Measurements from ENCODE around the gene BIRC7. TPM values are rescaled to one million over a fixed set of nuclear protein-coding genes. Genes with fewer than 3 reads are reported as not detected.

Gene BIRC7
- total RNA-seq, 2 experiments from 2014 or later, result 0.14 TPM; not detected in 1

DNA sequence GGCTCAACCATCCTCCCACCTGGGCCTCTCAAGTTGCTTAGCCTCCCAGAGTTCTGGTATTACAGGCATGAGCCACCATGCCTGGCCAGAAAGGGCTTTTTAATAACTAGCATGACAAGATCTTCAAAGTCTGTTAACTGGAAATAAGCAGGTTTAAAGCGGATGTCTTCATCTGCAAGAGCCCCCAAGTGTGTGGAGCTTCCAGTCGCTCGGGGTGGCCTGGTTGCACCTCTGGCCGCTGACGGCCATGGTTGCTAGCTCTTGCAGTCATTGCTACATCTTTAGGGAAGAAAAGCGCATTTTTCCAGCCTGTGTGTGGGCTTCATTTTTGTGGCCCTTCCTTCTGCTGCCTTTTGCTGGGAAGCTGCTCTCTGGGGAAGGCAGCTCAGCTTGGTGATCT lies 44.7 kb downstream of the BIRC7 start:
- Mint-ChIP-seq H3K9me3 (ENCODE audit: low read depth) (no peaks in the 10 kb centered on the region), H3K4me1 (peaks cover 4% of the 10 kb centered on the region), H3K27me3 (no peaks in the 10 kb centered on the region), H3K27ac (no peak overlapping the region), H3K4me3 (no peak overlapping the region), H3K36me3 (ENCODE audit: low read depth) (peaks cover 10% of the 10 kb centered on the region)
- POLR2A ChIA-PET, result interaction anchor here (0.6 kb wide), 1 partner anchor 82 kb away, joined by 3 read pairs; no protein-coding TSS in a partner anchor
- CTCF ChIA-PET, result no interaction called here
- DNase-seq, result no peak
- no peak for ATAC-seq
- intact Hi-C loops (cut with DNase I, micrococcal nuclease), result no loop called here

DNA sequence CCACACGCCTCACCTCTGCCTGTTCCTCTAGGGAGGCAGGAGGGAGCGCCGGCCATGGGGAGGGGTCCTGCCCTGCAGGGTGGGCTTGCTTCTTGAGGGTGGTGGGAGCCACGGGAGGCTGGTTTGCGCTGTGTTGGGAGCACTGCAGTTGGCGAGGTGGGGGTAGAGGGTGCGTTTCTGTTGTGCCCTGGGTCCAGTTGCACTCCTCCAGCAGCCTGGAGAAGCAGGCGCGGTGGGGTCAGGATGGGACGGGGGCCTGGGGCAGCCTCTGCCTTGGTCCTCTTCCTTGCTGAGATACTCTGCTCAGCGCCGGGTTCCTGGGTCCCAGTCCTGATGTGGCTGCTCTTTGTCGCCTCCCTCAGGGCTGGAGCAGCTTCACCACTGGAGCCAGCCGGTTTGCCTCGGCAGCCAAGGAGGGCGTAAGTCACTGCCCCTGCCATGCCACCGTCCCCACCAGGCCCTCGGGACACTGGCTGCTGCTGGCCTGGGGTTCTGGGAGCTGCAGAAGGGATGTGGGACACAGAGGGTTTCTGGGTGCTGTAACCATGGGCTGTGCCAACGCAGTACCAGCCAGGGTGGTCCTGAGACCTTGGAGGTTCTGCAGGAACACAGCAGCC lies 45.3 kb downstream of the BIRC7 start:
- POLR2A ChIA-PET, result interaction anchor here (0.6 kb wide), 1 partner anchor 83 kb away, joined by 3 read pairs; no protein-coding TSS in a partner anchor
- ATAC-seq (no peak), DNase-seq (peak; percentile 35)
- no peak overlapping the region for H3K4me3 Mint-ChIP-seq
- CTCF ChIA-PET, result interaction anchor here (0.6 to 0.9 kb wide), 2 partner anchors 10 to 11 kb away, joined by 3 read pairs; no protein-coding TSS in a partner anchor
- no peaks in the 10 kb centered on the region for H3K27me3 Mint-ChIP-seq
- H3K4me1 Mint-ChIP-seq, result peaks cover 3% of the 10 kb centered on the region
- H3K9me3 Mint-ChIP-seq (ENCODE audit: low read depth), result no peaks in the 10 kb centered on the region
- H3K27ac Mint-ChIP-seq, result no peak overlapping the region
- intact Hi-C loops (cut with DNase I, micrococcal nuclease), result no loop called here
- H3K36me3 Mint-ChIP-seq (ENCODE audit: low read depth), result peaks cover 16% of the 10 kb centered on the region

DNA sequence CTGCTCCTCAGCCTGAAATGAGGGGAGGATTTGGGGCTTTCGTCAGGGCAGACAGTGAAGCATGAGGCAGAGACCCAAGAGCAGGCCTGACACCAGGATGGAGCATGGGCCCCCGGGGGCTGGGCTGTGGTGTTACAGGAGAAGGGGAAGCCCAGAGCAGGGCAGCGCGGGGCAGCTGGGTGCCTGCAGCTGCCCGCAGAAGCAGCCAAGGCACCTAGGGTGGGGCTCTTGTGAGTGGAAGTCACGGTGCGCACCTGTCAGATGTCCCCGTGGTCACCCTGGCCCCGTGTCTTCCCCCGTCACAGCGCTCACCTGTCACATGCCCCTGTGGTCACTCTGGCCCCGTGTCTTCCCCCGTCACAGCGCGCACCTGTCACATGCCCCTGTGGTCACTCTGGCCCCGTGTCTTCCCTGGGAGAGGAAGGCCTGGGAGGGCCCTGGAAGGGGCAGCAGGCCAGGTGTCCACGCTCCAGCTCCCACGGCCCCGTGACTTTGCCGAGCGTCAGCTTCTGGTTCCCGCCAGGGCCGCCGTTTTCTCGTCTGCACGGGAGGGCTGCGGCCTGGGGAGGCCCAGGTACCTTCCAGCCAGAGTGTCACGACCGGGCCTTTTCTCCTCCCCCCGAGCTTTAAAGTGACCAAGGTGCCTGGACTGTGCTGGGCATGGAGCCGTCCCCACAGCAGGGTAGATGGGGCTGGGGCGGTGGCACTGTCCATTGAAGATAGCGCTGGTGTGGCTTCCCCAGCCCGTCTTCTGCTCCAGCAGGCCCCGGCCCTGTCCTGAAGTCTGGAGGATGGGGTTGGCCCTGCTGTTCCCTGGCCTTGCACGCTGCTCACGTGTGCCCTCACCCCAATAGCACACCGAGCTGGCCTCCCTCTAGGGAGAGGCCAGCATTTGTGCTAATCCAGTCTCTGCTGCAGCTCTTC lies 46.3 kb downstream of the BIRC7 start:
- H3K9me3 Mint-ChIP-seq (ENCODE audit: low read depth), result no peaks in the 10 kb centered on the region
- H3K27me3 Mint-ChIP-seq, result no peaks in the 10 kb centered on the region
- H3K4me3 Mint-ChIP-seq, result no peak overlapping the region
- ATAC-seq (no peak), DNase-seq (no peak)
- H3K4me1 Mint-ChIP-seq, result peaks cover 3% of the 10 kb centered on the region
- peaks cover 16% of the 10 kb centered on the region for H3K36me3 Mint-ChIP-seq (ENCODE audit: low read depth)
- CTCF ChIA-PET, result interaction anchor here (0.6 to 0.9 kb wide), 2 partner anchors 9 to 12 kb away, joined by 3 read pairs; no protein-coding TSS in a partner anchor
- intact Hi-C loops (cut with DNase I, micrococcal nuclease), result no loop called here
- POLR2A ChIA-PET, result no interaction called here
- H3K27ac Mint-ChIP-seq, result no peak overlapping the region

- H3K4me1 Mint-ChIP-seq, result peaks cover 3% of the 10 kb centered on the region
- ATAC-seq (no peak), DNase-seq (no peak)
- no peaks in the 10 kb centered on the region for H3K27me3 Mint-ChIP-seq
- ChIA-PET POLR2A (no interaction called here), CTCF (no interaction called here)
- peaks cover 16% of the 10 kb centered on the region for H3K36me3 Mint-ChIP-seq (ENCODE audit: low read depth)
- no peaks in the 10 kb centered on the region for H3K9me3 Mint-ChIP-seq (ENCODE audit: low read depth)
- intact Hi-C loops (cut with DNase I, micrococcal nuclease), result no loop called here
- no peak overlapping the region for H3K4me3 Mint-ChIP-seq
- H3K27ac Mint-ChIP-seq, result no peak overlapping the region
Measured at GRCh38 chr20:63282946-63283345, 47.2 kb downstream of the BIRC7 start.

DNA sequence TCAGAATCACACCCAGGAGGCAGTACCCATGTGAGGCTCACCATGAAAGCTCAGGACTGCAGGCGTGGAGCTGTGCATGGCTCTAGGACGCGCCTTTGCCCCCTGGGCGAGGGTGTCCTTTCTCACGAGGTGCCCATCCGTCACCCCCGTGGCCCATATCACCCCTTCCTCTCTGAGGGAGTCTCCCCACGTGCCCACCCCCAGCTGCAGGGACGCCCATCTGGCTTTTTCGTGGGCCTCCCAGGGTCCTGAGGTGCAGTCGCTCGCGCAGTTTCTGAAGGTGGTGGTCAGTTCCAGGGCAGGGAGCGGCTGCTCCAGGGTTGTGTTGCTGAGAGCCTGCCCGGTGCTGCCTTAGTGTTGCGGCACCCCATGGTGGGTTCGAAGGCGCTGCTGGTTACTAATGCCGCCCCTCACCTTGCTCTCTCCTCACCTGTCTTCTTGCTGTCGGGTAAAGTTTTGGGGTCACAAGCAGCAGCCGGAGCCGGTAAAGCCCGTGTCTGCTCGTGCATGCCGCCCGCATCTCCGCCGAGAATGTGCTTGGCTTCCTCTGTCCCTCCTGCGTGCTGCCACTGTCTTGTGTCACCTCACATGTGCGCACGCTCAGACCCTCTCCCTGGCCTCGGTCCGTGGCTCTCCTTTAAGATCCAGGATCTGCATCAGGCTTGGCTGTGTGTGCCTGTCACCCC lies 47.8 kb downstream of the BIRC7 start:
- Mint-ChIP-seq H3K27ac (peak overlapping the region; percentile 60), H3K9me3 (ENCODE audit: low read depth) (no peaks in the 10 kb centered on the region), H3K4me3 (peak overlapping the region; percentile 57), H3K4me1 (peaks cover 3% of the 10 kb centered on the region), H3K36me3 (ENCODE audit: low read depth) (peaks cover 16% of the 10 kb centered on the region), H3K27me3 (no peaks in the 10 kb centered on the region)
- intact Hi-C loops (cut with DNase I, micrococcal nuclease), result no loop called here
- no peak for DNase-seq
- POLR2A ChIA-PET, result interaction anchor here (0.8 kb wide), 1 partner anchor 11 kb away, joined by 5 read pairs; the partner anchor contains the start of gene ARFGAP1
- ATAC-seq, result peak; percentile 24
- CTCF ChIA-PET, result no interaction called here

- CTCF ChIA-PET, result interaction anchor here (0.6 kb wide), 1 partner anchor 512 kb away, joined by 3 read pairs; no protein-coding TSS in a partner anchor
- H3K9me3 Mint-ChIP-seq (ENCODE audit: low read depth), result no peaks in the 10 kb centered on the region
Measured at GRCh38 chr20:63284083-63284440, 48.4 kb downstream of the BIRC7 start.

DNA sequence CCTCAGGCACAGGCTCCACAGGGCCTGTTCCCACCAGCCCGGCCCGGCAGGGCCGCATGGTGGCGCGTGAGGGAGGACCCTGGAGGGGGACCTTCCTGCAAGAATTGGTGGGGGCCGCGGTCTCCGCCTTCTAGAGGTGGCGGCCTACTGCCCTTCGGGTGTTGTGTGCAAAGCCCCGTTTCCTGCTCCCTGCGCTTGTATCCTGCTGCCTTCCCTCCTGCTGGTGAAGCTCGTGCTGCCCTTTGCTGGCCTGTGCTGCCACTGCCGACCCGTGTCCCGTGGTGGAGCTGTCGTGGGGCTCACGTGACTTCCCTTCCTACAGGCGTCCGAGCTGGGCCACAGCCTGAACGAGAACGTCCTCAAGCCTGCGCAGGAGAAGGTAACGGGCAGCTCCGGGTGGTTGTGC lies 48.8 kb downstream of the BIRC7 start:
- H3K4me3 Mint-ChIP-seq, result peak overlapping the region; percentile 57
- DNase-seq (no peak), ATAC-seq (peak; percentile 21)

More at GRCh38 chr20:63284083-63284440, 48.4 kb downstream of the BIRC7 start:
- Mint-ChIP-seq H3K36me3 (ENCODE audit: low read depth) (peaks cover 17% of the 10 kb centered on the region), H3K27ac (peak overlapping the region; percentile 60), H3K4me1 (peaks cover 3% of the 10 kb centered on the region), H3K4me3 (peak overlapping the region; percentile 57), H3K27me3 (no peaks in the 10 kb centered on the region)
- POLR2A ChIA-PET, result interaction anchor here (0.8 kb wide), 1 partner anchor 11 kb away, joined by 5 read pairs; the partner anchor contains the start of gene ARFGAP1
- intact Hi-C loops (cut with DNase I, micrococcal nuclease), result no loop called here
- peak; percentile 42 for DNase-seq
- ATAC-seq, result peak; percentile 77

DNA sequence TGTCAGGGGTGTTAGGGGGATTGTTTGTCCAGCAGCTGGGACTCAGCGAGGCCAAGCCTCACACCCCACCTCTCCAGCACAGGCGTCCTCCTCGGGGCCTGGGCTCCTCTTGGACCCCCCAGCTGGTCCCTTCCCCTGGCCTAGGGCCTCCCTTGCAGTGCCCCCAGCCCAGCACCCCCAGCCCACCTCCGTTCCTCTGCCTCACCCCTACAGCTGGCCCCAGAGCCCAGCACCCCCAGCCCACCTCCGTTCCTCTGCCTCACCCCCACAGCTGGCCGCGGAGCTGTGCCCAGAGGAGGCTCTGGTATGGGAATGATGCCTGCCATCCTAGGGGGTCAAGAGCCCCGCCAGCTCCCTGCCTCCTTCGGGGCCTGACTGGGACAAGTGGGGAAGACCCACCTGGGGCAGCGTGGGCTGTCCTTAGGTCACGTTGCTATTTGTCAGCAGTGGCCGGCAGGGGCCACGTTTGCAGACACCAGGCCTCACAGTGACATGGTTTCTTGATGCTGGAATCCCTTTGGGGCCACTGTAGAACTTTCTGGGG lies 49.3 kb downstream of the BIRC7 start:
- Mint-ChIP-seq H3K36me3 (ENCODE audit: low read depth) (peaks cover 15% of the 10 kb centered on the region), H3K9me3 (ENCODE audit: low read depth) (no peaks in the 10 kb centered on the region), H3K27me3 (no peaks in the 10 kb centered on the region), H3K4me1 (peaks cover 3% of the 10 kb centered on the region), H3K27ac (no peak overlapping the region), H3K4me3 (peak overlapping the region; percentile 57)
- DNase-seq (no peak), ATAC-seq (no peak)
- CTCF ChIA-PET, result interaction anchor here (0.6 kb wide), 2 partner anchors 211 to 511 kb away, joined by 3 read pairs; no protein-coding TSS in a partner anchor
- intact Hi-C loops (cut with DNase I, micrococcal nuclease), result no loop called here
- POLR2A ChIA-PET, result no interaction called here

More for the DNA sequence above, 48.8 kb downstream of the BIRC7 start:
- ChIA-PET CTCF (interaction anchor here (0.6 kb wide), 2 partner anchors 212 to 511 kb away, joined by 3 read pairs; no protein-coding TSS in a partner anchor), POLR2A (interaction anchor here (0.8 kb wide), 1 partner anchor 12 kb away, joined by 5 read pairs; the partner anchor contains the start of gene ARFGAP1)
- intact Hi-C loops (cut with DNase I, micrococcal nuclease), result no loop called here
- H3K27ac Mint-ChIP-seq, result no peak overlapping the region
- H3K27me3 Mint-ChIP-seq, result no peaks in the 10 kb centered on the region
- peaks cover 15% of the 10 kb centered on the region for H3K36me3 Mint-ChIP-seq (ENCODE audit: low read depth)
- H3K4me1 Mint-ChIP-seq, result peaks cover 3% of the 10 kb centered on the region
- no peaks in the 10 kb centered on the region for H3K9me3 Mint-ChIP-seq (ENCODE audit: low read depth)

DNA sequence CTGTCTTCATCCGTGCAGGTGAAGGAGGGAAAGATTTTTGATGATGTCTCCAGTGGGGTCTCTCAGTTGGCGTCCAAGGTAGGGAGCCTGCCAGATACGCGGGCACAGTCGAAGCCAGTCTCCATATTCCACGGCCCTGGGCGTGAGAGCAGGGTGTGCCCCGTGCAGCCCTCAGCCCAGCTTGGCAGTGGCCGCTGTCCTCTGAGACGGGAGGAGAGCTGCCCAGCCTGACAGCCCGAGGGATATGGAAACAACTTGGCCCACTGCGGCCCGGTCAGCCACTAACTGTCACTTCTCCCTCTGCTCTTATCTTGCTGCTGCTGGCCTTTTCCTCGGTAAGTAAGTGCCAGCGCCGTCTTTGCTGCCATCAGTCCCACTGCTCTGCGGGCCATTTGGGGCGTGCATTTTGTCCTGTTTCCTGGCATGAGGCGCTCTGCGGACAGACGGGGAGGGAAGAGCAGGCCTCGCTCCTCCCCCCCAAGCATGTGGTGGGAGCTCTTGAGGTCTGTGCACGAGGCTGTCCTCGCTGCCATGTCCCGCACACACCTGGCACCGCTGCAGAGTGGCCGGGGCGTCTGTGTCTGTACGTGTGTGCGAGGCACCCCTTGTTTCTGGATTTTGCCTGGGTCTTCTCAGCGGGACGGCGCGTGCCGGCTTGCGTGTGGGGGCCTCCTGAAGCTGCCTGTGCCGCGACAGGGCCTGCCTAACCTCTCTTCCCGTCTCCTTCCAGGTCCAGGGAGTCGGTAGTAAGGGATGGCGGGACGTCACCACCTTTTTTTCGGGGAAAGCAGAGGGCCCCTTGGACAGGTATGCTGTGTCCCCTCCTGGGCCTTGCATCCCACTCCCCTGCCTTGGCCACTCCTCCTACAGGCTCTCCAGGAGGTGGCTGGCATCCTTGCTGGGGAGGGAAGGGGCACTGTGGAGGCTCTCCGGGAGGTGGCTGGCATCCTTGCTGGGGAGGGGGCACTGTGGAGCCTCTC lies 50.2 kb downstream of the BIRC7 start:
- DNase-seq (no peak), ATAC-seq (no peak)
- peaks cover 15% of the 10 kb centered on the region for H3K36me3 Mint-ChIP-seq (ENCODE audit: low read depth)
- intact Hi-C loops (cut with DNase I, micrococcal nuclease), result no loop called here
- H3K4me3 Mint-ChIP-seq, result no peak overlapping the region
- no peak overlapping the region for H3K27ac Mint-ChIP-seq
- no peaks in the 10 kb centered on the region for H3K27me3 Mint-ChIP-seq
- ChIA-PET CTCF (interaction anchor here (1.5 kb wide), 1 partner anchor 10 kb away, joined by 3 read pairs; no protein-coding TSS in a partner anchor), POLR2A (no interaction called here)
- no peaks in the 10 kb centered on the region for H3K9me3 Mint-ChIP-seq (ENCODE audit: low read depth)
- H3K4me1 Mint-ChIP-seq, result peaks cover 3% of the 10 kb centered on the region

Measured in activated CD4-positive, alpha-beta T cell treated with anti-CD3 and anti-CD28 coated beads for 36 hours (primary cell).